ENCODE data around the gene COG2. TPM values are rescaled to one million over a fixed set of nuclear protein-coding genes. Genes with fewer than 3 reads are reported as not detected.

The COG2 gene
- total RNA-seq, 4 donors from 2014 or later: 16.6 to 27.3 (median 20.5) TPM

DNA sequence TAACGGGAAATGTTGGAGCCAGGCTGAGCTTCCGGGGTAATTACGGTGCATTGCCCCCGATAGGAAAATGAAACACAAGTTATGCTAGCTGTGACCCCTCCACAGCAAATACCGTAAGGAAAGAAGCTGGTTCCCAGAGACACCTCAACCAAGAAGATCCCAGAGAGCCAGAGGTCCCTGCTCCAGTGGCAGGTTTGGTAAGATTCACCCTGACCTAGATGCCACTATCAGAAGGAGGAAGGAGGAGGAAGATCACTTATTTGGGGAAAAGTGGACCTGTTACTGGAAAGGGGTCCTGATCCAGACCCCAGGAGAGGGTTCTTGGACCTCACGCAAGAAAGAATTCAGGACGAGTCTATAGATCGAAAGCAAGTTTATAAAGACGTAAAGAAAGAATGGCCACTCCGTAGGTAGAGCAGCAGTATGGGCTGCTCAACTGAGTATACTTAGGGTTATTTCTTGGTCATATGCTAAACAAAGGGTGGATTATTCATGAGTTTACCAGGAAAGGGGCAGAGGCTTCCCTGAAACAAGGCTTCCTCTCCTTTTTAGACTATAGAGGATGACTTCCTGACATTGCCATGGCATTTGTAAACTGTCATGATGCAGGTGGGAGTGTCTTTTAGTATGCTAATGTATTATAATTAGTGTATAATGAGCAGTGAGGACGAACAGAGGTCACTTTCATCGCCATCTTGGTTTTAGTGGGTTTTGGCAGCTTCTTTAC lies 97.4 kb downstream of the COG2 start:
- no peak overlapping the region for H3K27ac ChIP-seq
- H3K9me3 ChIP-seq: peaks cover 0 to 6% (median 0%) of the 10 kb centered on the region in 4 donors
- no peak for DNase-seq (ENCODE audit: low spot score in 2 of 2)
- WGBS, 2 donors: 87 to 92% methylated on average over 12 of the region's 12 CpGs
- no peaks in the 10 kb centered on the region for H3K4me1 ChIP-seq
- TF ChIP-seq, protein P1, sequence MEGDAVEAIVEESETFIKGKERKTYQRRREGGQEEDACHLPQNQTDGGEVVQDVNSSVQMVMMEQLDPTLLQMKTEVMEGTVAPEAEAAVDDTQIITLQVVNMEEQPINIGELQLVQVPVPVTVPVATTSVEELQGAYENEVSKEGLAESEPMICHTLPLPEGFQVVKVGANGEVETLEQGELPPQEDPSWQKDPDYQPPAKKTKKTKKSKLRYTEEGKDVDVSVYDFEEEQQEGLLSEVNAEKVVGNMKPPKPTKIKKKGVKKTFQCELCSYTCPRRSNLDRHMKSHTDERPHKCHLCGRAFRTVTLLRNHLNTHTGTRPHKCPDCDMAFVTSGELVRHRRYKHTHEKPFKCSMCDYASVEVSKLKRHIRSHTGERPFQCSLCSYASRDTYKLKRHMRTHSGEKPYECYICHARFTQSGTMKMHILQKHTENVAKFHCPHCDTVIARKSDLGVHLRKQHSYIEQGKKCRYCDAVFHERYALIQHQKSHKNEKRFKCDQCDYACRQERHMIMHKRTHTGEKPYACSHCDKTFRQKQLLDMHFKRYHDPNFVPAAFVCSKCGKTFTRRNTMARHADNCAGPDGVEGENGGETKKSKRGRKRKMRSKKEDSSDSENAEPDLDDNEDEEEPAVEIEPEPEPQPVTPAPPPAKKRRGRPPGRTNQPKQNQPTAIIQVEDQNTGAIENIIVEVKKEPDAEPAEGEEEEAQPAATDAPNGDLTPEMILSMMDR (IDR thresholded peaks at IDR 0.05): no peak
- no peak for TF ChIP-seq EP300 (IDR thresholded peaks at IDR 0.05)
- H3K4me3 ChIP-seq: no peak overlapping the region
- H3K27me3 ChIP-seq: no peaks in the 10 kb centered on the region
- H3K36me3 ChIP-seq: no peaks in the 10 kb centered on the region

Other genes starting within 250 kb of the COG2 start
- gene PGBD5, start 216.1 kb upstream of the COG2 start, total RNA-seq: 1 to 10 TPM; 1.4 to 5.1 (median 2.2) TPM
- 10 to 100 TPM in 2 of 4 donors, 1 to 10 TPM in 2; 2.7 to 25.2 (median 7.0) TPM for gene AGT, start 71.6 kb downstream of the COG2 start, total RNA-seq
- 10 to 100 TPM in 1 of 4 donors, not detected in 3; 13.1 TPM for gene CAPN9, start 104.9 kb downstream of the COG2 start, total RNA-seq
- 100 to 1,000 TPM in 3 of 4 donors, 10 to 100 TPM in 1; 91.9 to 162 (median 113) TPM for gene C1orf198, start 226.0 kb downstream of the COG2 start, total RNA-seq

All from tibial nerve (tissue), 4 donors.